RCC 7860 (cell line): ENCODE data around the gene EYA2.

Experiments
- DNase-seq: peaks from one replicate; pipeline ENCODE4 v3.0.0-alpha.2; 2015; ENCODE audit warnings: low spot score
- FAIRE-seq: peaks from 2 replicates; lab custom pipeline; 2012; peaks lifted over from hg19 to GRCh38; lab: Jason Lieb, UNC

EYA2 gene

GRCh38 chr20:47235853-47236638, 341.4 kb downstream of the EYA2 start:
- no peak for FAIRE-seq
- DNase-seq, result no peak

- DNase-seq (no peak), FAIRE-seq (no peak)
Observed at GRCh38 chr20:47236639-47236900, 341.9 kb downstream of the EYA2 start.

- DNase-seq (no peak), FAIRE-seq (no peak)
Observed at GRCh38 chr20:47237715-47238114, 343.1 kb downstream of the EYA2 start.
